ENCODE data around the gene VIM.

Gene VIM

GRCh38 chr10:17240096-17240495 lies 12.1 kb downstream of the VIM start:
- DNase-seq (ENCODE audit: low read depth in 1 of 2, low spot score in 1 of 2): no peak
- Histone ChIP-seq H3K27me3 (ENCODE audit: insufficient read depth, poor library complexity, severe bottlenecking) (no peaks in the 10 kb centered on the region), H3K4me3 (replicated peaks; ENCODE audit: insufficient read depth, low read length) (no peak overlapping the region), H3K27ac (replicated peaks) (no peak overlapping the region)
- TF ChIP-seq POLR2AphosphoS5 (IDR thresholded peaks at IDR 0.05; ENCODE audit: low read depth) (no peak), SPI1 (IDR thresholded peaks at IDR 0.05; ENCODE audit: borderline replicate concordance, low read depth) (no peak)

- TF ChIP-seq CTCF (IDR thresholded peaks at IDR 0.05; ENCODE audit: insufficient read depth, low read length) (no peak), GABPA (IDR thresholded peaks at IDR 0.05; ENCODE audit: low read depth) (no peak), REST (IDR thresholded peaks at IDR 0.05; ENCODE audit: insufficient replicate concordance, low read depth) (no peak)
These were observed 12.6 kb downstream of the VIM start for GRCh38 chr10:17240616-17241015.

GRCh38 chr10:17241611-17242333 lies 13.7 kb downstream of the VIM start:
- TF ChIP-seq REST (IDR thresholded peaks at IDR 0.05; ENCODE audit: insufficient replicate concordance, low read depth) (no peak), CTCF (IDR thresholded peaks at IDR 0.05; ENCODE audit: insufficient read depth, low read length) (no peak), GABPA (IDR thresholded peaks at IDR 0.05; ENCODE audit: low read depth) (no peak), SPI1 (IDR thresholded peaks at IDR 0.05; ENCODE audit: borderline replicate concordance, low read depth) (no peak), POLR2AphosphoS5 (IDR thresholded peaks at IDR 0.05; ENCODE audit: low read depth) (no peak)
- no peak for DNase-seq (ENCODE audit: low read depth in 1 of 2, low spot score in 1 of 2)
- H3K27ac ChIP-seq (replicated peaks): no peak overlapping the region
- H3K4me3 ChIP-seq (replicated peaks; ENCODE audit: insufficient read depth, low read length): no peak overlapping the region
- no peaks in the 10 kb centered on the region for H3K27me3 ChIP-seq (ENCODE audit: insufficient read depth, poor library complexity, severe bottlenecking)

More at GRCh38 chr10:17240616-17241015, 12.6 kb downstream of the VIM start:
- Histone ChIP-seq H3K4me3 (replicated peaks; ENCODE audit: insufficient read depth, low read length) (no peak overlapping the region), H3K27me3 (ENCODE audit: insufficient read depth, poor library complexity, severe bottlenecking) (no peaks in the 10 kb centered on the region), H3K27ac (replicated peaks) (no peak overlapping the region)
- no peak for DNase-seq (ENCODE audit: low read depth in 1 of 2, low spot score in 1 of 2)

- no peaks in the 10 kb centered on the region for H3K27me3 ChIP-seq (ENCODE audit: insufficient read depth, poor library complexity, severe bottlenecking)
- H3K27ac ChIP-seq (replicated peaks): no peak overlapping the region
- no peak for DNase-seq (ENCODE audit: low read depth in 1 of 2, low spot score in 1 of 2)
- no peak overlapping the region for H3K4me3 ChIP-seq (replicated peaks; ENCODE audit: insufficient read depth, low read length)
- TF ChIP-seq REST (IDR thresholded peaks at IDR 0.05; ENCODE audit: insufficient replicate concordance, low read depth) (no peak), GABPA (IDR thresholded peaks at IDR 0.05; ENCODE audit: low read depth) (no peak), CTCF (IDR thresholded peaks at IDR 0.05; ENCODE audit: insufficient read depth, low read length) (no peak), SPI1 (IDR thresholded peaks at IDR 0.05; ENCODE audit: borderline replicate concordance, low read depth) (no peak), POLR2AphosphoS5 (IDR thresholded peaks at IDR 0.05; ENCODE audit: low read depth) (no peak)
These were observed 16.8 kb downstream of the VIM start for GRCh38 chr10:17244700-17245365.
